Measurements from ENCODE around the gene SDSL. TPM values are rescaled to one million over a fixed set of nuclear protein-coding genes. Genes with fewer than 3 reads are reported as not detected.

The SDSL gene
- total RNA-seq = 10.7 TPM
- long read RNA-seq, transcript SDSL-202 (8 exons, 1,449 nt) = major isoform, 16 of 18 reads
- long read RNA-seq, partial matches to known transcripts = 1 of 18 reads
- long read RNA-seq, other reads (novel, unspliced or antisense) = 1 of 18 reads

- intact Hi-C loops (cut with DNase I) = loop anchor here (10.0 kb wide), 1 partner anchor 227 kb away; no protein-coding TSS in a partner anchor
- peak within 1 kb of the TSS; percentile 59 for H3K4me3 ChIP-seq
- H3K27me3 ChIP-seq = no peaks in the 10 kb centered on the region
- no peaks in the 10 kb centered on the region for H3K9me3 ChIP-seq
- peak within 1 kb of the TSS; percentile 77 for H3K27ac ChIP-seq
- ATAC-seq (peak; percentile 94), DNase-seq (peak; percentile 88)
- H3K36me3 ChIP-seq = no peaks in the 10 kb centered on the region
- peaks cover 28% of the 10 kb centered on the region for H3K4me1 ChIP-seq
- no peak for TF ChIP-seq CTCF (IDR thresholded peaks at IDR 0.05)
These were observed at the start of gene SDSL for GRCh38 chr12:113422030-113422885. Gene SDSL (plus strand): TSS chr12:113422380. CDS start chr12:113427983, 5,603 bp downstream.

- H3K36me3 ChIP-seq = peaks cover 45% of the 10 kb centered on the region
- H3K27ac ChIP-seq = no peak overlapping the region
- TF ChIP-seq CTCF (IDR thresholded peaks at IDR 0.05) = no peak
- no peaks in the 10 kb centered on the region for H3K4me1 ChIP-seq
- H3K27me3 ChIP-seq = no peaks in the 10 kb centered on the region
- H3K9me3 ChIP-seq = no peaks in the 10 kb centered on the region
- DNase-seq = no peak
- no peak overlapping the region for H3K4me3 ChIP-seq
- intact Hi-C loops (cut with DNase I) = no loop called here
- ATAC-seq = no peak
These were observed 48.7 kb upstream of the SDSL start for GRCh38 chr12:113373440-113373839.

GRCh38 chr12:113373969-113374368, 48.2 kb upstream of the SDSL start:
- H3K27me3 ChIP-seq = no peaks in the 10 kb centered on the region
- H3K4me1 ChIP-seq = no peaks in the 10 kb centered on the region
- no peak for ATAC-seq
- no peaks in the 10 kb centered on the region for H3K9me3 ChIP-seq
- no peak for TF ChIP-seq CTCF (IDR thresholded peaks at IDR 0.05)
- intact Hi-C loops (cut with DNase I) = no loop called here
- H3K4me3 ChIP-seq = no peak overlapping the region
- no peak overlapping the region for H3K27ac ChIP-seq
- no peak for DNase-seq
- H3K36me3 ChIP-seq = peaks cover 45% of the 10 kb centered on the region

GRCh38 chr12:113374823-113375428, 47.3 kb upstream of the SDSL start:
- Histone ChIP-seq H3K27ac (no peak overlapping the region), H3K4me1 (no peaks in the 10 kb centered on the region), H3K27me3 (no peaks in the 10 kb centered on the region), H3K36me3 (peaks cover 47% of the 10 kb centered on the region), H3K4me3 (no peak overlapping the region), H3K9me3 (no peaks in the 10 kb centered on the region)
- no peak for DNase-seq
- ATAC-seq = no peak
- intact Hi-C loops (cut with DNase I) = no loop called here
- TF ChIP-seq CTCF (IDR thresholded peaks at IDR 0.05) = no peak

- ATAC-seq = no peak
- Histone ChIP-seq H3K27ac (no peak overlapping the region), H3K36me3 (peaks cover 52% of the 10 kb centered on the region), H3K4me3 (no peak overlapping the region), H3K27me3 (no peaks in the 10 kb centered on the region), H3K9me3 (no peaks in the 10 kb centered on the region), H3K4me1 (no peaks in the 10 kb centered on the region)
- no peak for TF ChIP-seq CTCF (IDR thresholded peaks at IDR 0.05)
- DNase-seq = no peak
- intact Hi-C loops (cut with DNase I) = no loop called here
These were observed 43.9 kb upstream of the SDSL start for GRCh38 chr12:113378291-113378690.

Data from upper lobe of right lung (tissue), 1 donor.